ENCODE measurements around the gene NAA60.

Gene NAA60

DNA sequence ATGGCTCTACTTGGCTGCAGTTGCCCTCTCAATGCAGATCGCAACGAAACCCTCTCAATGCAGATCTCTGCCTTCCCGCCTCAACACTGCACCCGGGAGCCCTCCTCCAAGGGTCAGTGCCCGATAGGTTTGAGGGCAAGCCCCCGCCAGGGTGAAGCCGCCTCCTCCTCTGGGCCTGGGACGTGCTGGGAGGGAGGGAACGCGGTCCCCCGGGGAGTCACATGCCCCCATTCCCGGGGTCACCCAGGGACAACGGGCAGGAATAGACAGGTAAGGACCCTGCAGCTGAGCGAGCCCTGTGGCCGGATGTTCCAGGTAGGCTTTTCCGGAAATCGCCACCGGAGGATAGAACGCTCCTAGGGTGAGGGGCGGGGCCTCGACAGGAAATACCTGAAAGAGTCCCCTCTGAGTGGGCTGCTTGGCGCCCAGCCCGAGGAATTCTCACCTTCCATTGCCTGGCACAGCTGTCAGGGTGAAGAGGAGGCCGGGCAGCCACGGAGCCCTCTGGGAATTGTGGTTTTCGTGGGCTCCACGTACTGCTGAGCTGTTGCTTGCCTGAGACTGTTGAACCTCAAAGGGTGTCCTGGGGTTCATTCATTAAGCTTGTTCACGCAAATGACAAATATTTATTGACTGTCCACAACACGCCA is 29.6 kb upstream of the NAA60 start:
- DNase-seq (ENCODE audit: low spot score) = no peak
- CTCF ChIA-PET = no interaction called here
- TF ChIP-seq, protein P1, sequence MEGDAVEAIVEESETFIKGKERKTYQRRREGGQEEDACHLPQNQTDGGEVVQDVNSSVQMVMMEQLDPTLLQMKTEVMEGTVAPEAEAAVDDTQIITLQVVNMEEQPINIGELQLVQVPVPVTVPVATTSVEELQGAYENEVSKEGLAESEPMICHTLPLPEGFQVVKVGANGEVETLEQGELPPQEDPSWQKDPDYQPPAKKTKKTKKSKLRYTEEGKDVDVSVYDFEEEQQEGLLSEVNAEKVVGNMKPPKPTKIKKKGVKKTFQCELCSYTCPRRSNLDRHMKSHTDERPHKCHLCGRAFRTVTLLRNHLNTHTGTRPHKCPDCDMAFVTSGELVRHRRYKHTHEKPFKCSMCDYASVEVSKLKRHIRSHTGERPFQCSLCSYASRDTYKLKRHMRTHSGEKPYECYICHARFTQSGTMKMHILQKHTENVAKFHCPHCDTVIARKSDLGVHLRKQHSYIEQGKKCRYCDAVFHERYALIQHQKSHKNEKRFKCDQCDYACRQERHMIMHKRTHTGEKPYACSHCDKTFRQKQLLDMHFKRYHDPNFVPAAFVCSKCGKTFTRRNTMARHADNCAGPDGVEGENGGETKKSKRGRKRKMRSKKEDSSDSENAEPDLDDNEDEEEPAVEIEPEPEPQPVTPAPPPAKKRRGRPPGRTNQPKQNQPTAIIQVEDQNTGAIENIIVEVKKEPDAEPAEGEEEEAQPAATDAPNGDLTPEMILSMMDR (conservative IDR thresholded peaks at IDR 0.05; ENCODE audit: low read depth) = no peak
- POLR2A ChIA-PET (ENCODE audit: low non-redundant PET) = no interaction called here
- no peak overlapping the region for H3K27ac ChIP-seq

DNA sequence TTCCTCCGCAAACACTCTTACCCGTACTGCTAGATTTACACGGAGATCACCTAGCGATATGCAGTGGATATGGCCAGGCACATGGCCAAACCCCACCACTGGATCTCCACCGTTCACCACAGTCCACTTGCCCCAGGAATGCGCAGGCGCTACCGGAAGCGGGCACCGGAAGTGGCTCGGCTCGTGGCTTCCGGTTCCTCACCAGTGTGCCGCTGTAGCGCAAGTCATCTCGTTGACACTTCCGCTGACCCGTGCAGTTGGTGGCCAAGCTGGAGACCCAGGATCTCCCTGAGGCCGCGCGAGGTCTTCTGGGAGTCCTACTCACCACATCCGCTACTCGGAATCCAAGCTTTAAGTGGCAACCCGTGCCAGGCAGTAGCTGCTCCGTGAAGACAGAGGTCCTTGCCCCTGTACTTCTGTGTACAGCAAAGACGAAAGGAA is 11.7 kb upstream of the NAA60 start:
- no peak overlapping the region for H3K27ac ChIP-seq
- TF ChIP-seq, protein P1 (conservative IDR thresholded peaks at IDR 0.05; ENCODE audit: low read depth) = no peak
- ChIA-PET CTCF (no interaction called here), POLR2A (ENCODE audit: low non-redundant PET) (no interaction called here)
- DNase-seq (ENCODE audit: low spot score) = no peak

DNA sequence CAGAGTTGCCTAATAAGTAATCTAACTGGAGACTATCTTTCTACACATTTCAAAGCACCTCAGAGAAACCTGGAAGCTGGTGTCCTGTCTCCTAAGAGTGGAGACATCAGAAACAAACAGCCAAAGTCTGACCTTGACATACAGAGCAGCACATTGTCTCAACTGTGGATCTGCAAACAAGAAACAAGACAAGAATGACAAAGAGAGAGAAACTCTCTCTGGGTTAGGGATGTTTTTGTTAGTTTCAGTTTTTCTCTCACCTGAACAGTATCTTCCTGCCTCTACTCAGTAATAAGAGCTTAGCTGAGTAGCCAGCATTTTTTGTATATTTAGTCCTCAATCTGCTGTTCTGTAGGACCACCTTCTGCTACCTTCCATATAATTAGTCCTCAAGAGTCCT is 9.1 kb upstream of the NAA60 start:
- TF ChIP-seq, protein P1 (conservative IDR thresholded peaks at IDR 0.05; ENCODE audit: low read depth) = no peak
- POLR2A ChIA-PET (ENCODE audit: low non-redundant PET) = no interaction called here
- no peak overlapping the region for H3K27ac ChIP-seq
- no peak for DNase-seq (ENCODE audit: low spot score)
- CTCF ChIA-PET = interaction anchor here (0.6 kb wide), 1 partner anchor 152 kb away, joined by 3 read pairs; no protein-coding TSS in a partner anchor

DNA sequence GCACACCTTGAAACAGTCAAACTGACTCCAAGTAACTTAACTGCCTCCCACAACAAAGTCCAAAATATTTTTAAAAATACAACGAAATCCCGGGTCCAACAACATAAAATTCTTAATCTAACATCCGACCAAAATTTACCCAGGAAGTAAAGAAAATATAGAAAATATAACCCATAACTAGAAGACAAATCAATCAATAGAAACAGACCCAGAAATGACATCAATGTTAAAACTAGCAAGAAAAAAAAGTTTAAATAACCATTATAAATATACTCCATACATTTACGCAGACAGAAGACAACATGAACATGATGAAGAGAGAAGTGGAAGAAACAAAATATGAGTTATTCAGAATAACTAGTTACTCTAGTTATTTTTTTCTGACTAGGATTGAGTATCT is 3.8 kb upstream of the NAA60 start:
- POLR2A ChIA-PET (ENCODE audit: low non-redundant PET) = no interaction called here
- no peak overlapping the region for H3K27ac ChIP-seq
- no peak for DNase-seq (ENCODE audit: low spot score)
- TF ChIP-seq, protein P1 (conservative IDR thresholded peaks at IDR 0.05; ENCODE audit: low read depth) = no peak
- CTCF ChIA-PET = no interaction called here

DNA sequence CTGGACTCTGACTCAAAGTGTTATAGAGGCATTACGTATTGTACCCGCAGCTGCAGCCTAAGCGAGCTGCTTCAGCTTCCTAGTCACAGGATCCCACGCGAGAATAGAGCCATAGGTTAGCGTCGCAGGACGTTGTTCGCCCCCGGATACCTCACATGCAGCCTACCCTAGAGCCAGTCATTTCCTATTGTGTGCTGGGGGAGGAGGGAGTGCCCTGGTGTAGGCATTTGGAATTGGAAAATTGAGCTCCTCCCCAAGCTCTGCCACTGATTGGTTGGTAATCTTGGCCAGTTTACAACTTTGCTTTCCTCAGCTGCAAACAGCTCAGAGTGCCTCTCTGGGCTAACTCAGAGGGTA is 530 bp downstream of the NAA60 start:
- DNase-seq (ENCODE audit: low spot score) = peak; percentile 68
- TF ChIP-seq, protein P1 (conservative IDR thresholded peaks at IDR 0.05; ENCODE audit: low read depth) = no peak
- ChIA-PET POLR2A (ENCODE audit: low non-redundant PET) (interaction anchor here (1.3 kb wide), 1 partner anchor 13 kb away, joined by 5 read pairs; no protein-coding TSS in a partner anchor), CTCF (no interaction called here)
- peak overlapping the region; percentile 76 for H3K27ac ChIP-seq

DNA sequence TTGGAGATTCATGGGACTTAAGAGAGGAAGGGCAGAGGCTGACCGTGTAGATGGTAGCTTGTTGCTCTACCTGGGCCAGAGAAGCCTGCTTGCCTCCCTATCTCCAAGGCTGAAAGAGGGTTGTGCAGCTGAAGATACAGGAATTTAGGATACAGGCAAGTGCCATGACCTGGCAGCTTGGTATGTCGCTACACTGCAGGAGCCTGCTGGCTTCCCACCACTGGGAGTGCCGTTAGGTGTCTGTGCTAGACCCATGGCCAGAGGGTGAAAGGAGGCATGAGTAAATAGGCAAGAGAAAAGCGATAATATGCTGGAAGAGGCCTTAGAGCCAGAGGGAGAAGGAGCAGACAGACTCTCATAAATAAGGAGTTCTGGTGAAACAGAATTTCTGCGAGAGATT is 10.6 kb downstream of the NAA60 start:
- TF ChIP-seq, protein P1 (conservative IDR thresholded peaks at IDR 0.05; ENCODE audit: low read depth) = no peak
- H3K27ac ChIP-seq = no peak overlapping the region
- POLR2A ChIA-PET (ENCODE audit: low non-redundant PET) = no interaction called here
- DNase-seq (ENCODE audit: low spot score) = no peak
- CTCF ChIA-PET = interaction anchor here (0.5 kb wide), 1 partner anchor 391 kb away, joined by 6 read pairs; no protein-coding TSS in a partner anchor
